RWPE1 (cell line): ENCODE results near the gene PI16.
A peak's percentile ranks its signal among the peaks of the same experiment; 100 is the strongest.

Experiments
- CTCF ChIA-PET: fragments of 350-600 bp; sonication (Branson Sonifier 250); formaldehyde crosslinking; extraction: SDS; loops from one replicate; lab custom pipeline; 2021; lab: Yijun Ruan, JAX
- POLR2A ChIA-PET: fragments of 400-600 bp; formaldehyde crosslinking; extraction: SDS; loops from one replicate; lab custom pipeline; 2020; ENCODE audit warnings: antibody characterized with exemption; ENCODE audit not compliant: low non-redundant PET; lab: Yijun Ruan, JAX
- DNase-seq: peaks from one replicate; pipeline ENCODE4 v3.0.0; 2012; ENCODE audit warnings: low spot score
- H3K27ac ChIP-seq: fragments of 450-650 bp; 2 replicates; pipeline ENCODE4 v1.5.1; 2017
- CTCF ChIP-seq: fragments of 450-650 bp; conservative IDR thresholded peaks from 2 replicates; pipeline ENCODE4 v1.5.1; 2017; ENCODE audit warnings: low read depth, mild to moderate bottlenecking

The PI16 gene

GRCh38 chr6:36961441-36962435 lies 7.2 kb downstream of the PI16 start:
- POLR2A ChIA-PET: no interaction called here
- TF ChIP-seq CTCF: no peak

GRCh38 chr6:36962874-36963273 lies 8.3 kb downstream of the PI16 start:
- TF ChIP-seq CTCF: no peak
- DNase-seq: no peak
- peak overlapping the region; percentile 72 for H3K27ac ChIP-seq
- ChIA-PET CTCF (interaction anchor here (0.6 to 0.7 kb wide), 2 partner anchors 34 to 681 kb away, joined by 3 read pairs; no protein-coding TSS in a partner anchor), POLR2A (no interaction called here)

More at GRCh38 chr6:36961441-36962435, 7.2 kb downstream of the PI16 start:
- H3K27ac ChIP-seq: peak overlapping the region; percentile 73
- CTCF ChIA-PET: no interaction called here
- no peak for DNase-seq

- ChIA-PET POLR2A (no interaction called here), CTCF (interaction anchor here (0.5 to 1.3 kb wide), 3 partner anchors 10 to 54 kb away, joined by 3 to 4 read pairs (median 3); no protein-coding TSS in a partner anchor)
- no peak for DNase-seq
- peak overlapping the region; percentile 72 for H3K27ac ChIP-seq
- no peak for TF ChIP-seq CTCF
These were observed 9.1 kb downstream of the PI16 start for GRCh38 chr6:36963451-36964290.

GRCh38 chr6:36964349-36964748 lies 9.8 kb downstream of the PI16 start:
- ChIA-PET POLR2A (no interaction called here), CTCF (interaction anchor here (0.7 to 1.3 kb wide), 2 partner anchors 11 to 25 kb away, joined by 3 read pairs; no protein-coding TSS in a partner anchor)
- H3K27ac ChIP-seq: peak overlapping the region; percentile 72
- DNase-seq: no peak
- no peak for TF ChIP-seq CTCF

- ChIA-PET POLR2A (no interaction called here), CTCF (interaction anchor here (1.3 kb wide), 1 partner anchor 11 kb away, joined by 3 read pairs; no protein-coding TSS in a partner anchor)
- no peak for TF ChIP-seq CTCF
- peak overlapping the region; percentile 72 for H3K27ac ChIP-seq
- no peak for DNase-seq
These were observed 10.4 kb downstream of the PI16 start for GRCh38 chr6:36964908-36965307.

GRCh38 chr6:36967301-36967700 lies 12.8 kb downstream of the PI16 start:
- DNase-seq: no peak
- ChIA-PET CTCF (no interaction called here), POLR2A (no interaction called here)
- TF ChIP-seq CTCF: no peak
- peak overlapping the region; percentile 93 for H3K27ac ChIP-seq
